GM21447 (cell line): ENCODE results near the gene ZCCHC8.
"Not testable (repeated sequence)": the region's sequence is repeated elsewhere in the genome, so short reads cannot be mapped to it uniquely, and the experiment has no call there.

Source experiments
- ATAC-seq: cut with Tn5 transposase; IDR thresholded peaks from one replicate; pipeline ENCODE4 v1.9.1; 2021; ENCODE audit not compliant: unreplicated experiment

The ZCCHC8 gene

DNA sequence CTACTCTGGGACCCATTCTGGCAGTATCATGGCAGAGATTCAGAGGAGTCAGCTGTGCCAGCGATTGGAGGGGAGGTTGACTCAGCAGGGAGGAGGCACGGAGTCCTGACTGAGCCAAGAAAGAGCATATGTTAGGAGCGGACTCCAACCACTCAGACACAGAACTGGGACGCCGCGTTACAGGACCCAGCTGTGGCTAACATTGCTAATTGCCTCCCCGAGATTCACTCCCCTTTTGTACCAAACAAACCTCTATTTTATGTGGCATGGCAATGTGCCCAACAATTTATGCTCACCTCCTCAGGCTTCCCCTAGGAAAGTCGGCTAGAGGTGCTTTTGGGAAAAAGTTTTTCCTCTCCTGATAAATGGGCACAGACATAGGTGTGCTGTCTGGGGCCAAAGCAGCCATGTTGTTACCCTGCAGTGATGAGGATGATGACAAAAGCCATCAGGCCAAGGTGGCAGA, 63.0 kb downstream of the ZCCHC8 start:
- ATAC-seq: no peak

DNA sequence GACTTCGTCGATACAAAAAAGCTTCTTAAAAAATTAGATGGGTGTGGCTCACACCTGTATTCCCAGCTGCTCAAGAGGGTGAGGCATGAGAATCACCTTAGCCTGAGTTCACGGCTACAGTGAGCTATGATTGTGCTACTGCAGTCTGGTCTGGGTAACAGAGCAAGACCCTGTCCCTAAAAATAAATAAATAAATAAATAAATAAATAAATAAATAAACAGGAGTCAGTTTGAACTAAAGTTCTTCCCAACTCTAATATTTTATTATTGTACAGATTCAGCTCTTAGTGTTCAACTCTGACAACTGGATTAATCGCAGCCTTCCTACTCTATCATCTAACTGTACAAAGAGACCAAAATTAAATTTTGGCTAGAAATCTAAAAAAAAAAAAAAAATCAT, 65.5 kb downstream of the ZCCHC8 start:
- ATAC-seq: no peak

DNA sequence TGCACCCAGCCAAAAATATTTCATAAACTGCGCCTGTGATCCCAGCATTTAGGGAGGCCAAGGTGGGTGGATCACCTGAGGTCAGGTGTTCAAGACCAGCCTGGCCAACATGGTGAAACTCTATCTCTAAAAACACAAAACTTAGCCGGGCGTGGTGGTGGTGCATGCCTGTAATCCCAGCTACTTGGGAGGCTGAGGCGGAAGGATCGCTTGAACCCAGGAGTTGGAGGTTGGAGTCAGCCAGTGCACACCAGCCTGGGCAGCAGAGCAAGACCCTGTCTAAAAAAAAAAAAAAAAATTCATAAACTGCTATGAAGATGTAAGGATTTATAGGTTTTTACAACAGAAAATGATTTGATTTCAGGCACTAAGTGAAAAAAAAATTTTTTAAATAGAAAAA, 71.7 kb downstream of the ZCCHC8 start:
- ATAC-seq: not testable (repeated sequence)

DNA sequence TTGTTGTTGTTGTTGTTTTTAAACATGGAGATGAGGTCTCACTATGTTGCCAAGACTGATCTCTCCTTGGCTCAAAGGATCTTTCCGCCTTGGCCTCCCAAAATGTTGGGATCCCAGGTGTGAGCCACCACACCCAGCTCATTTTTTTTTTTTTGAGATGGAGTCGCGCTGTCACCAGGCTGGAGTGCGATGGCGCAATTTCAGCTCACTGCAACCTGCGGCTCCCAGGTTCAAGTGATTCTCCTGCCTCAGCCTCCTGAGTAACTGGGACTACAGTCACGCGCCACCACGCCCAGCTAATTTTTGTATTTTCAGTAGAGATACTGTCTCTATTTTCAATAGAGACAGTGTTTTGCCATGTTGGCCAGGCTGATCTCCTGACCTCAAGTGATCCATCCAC, 73.3 kb downstream of the ZCCHC8 start:
- ATAC-seq: no peak

DNA sequence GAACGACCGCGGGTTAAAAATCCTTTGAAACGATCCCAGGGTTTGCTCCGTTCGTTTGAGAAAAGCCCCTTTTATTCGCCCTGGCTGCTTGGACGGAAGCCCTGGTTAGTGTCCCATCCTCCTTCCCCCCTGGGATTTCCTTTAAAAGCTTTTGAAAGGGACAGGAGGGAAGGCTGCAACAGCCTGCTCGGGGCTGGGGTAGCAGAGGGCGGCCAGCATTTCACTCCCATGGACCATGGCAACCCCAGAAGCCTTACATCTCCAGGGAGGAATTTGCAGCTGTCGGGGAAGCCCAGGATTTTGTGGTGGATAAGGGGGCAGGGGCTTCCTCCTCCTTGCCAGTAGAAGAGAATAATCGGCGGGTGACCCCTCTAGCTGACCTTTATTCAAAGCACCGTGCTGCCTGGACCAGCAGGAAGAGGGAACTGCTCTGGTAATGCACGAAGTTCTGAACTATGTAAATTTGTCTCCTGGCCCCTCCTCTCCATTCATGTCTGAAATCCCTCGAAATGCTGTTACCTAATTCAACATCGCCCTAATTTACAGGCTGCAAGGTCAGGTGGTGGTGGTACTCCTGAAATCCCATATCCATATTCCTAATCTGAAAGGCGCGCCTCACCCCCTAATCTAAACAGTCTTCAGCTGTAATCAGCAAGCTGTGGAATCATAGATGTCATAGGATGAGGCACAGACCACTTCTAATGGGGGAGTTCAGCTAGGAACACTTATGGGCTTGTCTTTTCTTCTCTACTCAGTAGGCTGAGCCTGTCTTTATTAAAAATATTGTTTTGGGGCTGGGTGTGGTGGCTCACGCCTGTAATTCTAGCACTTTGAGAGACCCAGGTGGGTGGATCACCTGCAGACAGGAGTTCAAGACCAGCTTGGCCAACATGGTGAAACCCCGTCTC, 77.2 kb downstream of the ZCCHC8 start:
- ATAC-seq: no peak

DNA sequence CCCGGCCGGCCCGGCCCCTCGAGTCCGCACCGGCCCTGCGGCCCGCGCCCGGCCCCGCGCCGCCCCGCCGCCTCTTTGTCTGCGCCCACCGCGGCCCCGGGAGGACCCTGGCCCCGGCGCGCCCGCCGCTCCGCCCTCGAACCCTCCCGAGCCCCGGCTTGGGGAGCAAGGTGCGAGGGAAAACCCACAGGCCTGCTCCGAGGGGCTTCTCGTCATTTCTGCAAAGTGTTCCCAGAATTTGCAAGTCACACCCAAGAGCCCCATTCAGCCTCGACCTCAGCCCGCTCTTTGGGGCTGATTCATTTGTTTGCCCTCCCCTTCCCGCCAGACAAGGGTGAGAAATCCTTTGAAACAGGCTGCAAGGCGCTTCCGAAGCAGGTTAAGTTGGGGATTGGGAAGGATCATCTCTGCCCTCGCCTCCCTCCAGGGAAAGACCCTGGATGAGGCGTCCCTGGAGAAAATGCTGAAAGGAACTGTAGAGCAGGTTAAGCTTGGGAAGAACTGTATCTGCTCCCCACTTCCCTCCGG, 77.9 kb downstream of the ZCCHC8 start:
- peak; percentile 4 for ATAC-seq

- ATAC-seq: peak; percentile 51
Observed at GRCh38 chr12:122421821-122422729, 78.7 kb downstream of the ZCCHC8 start, which contains the start of gene CLIP1. CLIP1 (minus strand) TSS chr12:122422669; CDS start chr12:122380452, 42,217 bp downstream.
